ENCODE results near the gene ZNF254.

- TF ChIP-seq POLR2AphosphoS5 (IDR thresholded peaks at IDR 0.05), result peak; percentile 56 to 74 (median 56)
- no peak for TF ChIP-seq CTCF (IDR thresholded peaks at IDR 0.05)
- peak; percentile 44 for TF ChIP-seq POLR2A (IDR thresholded peaks at IDR 0.05)
These were observed at the start of gene ZNF254 for GRCh38 chr19:24086974-24087595.
